ENCODE results near the gene TTLL10.

- no peak for TF ChIP-seq MAZ (IDR thresholded peaks at IDR 0.05; ENCODE audit: borderline replicate concordance, low read depth, low read length)
- no peak for TF ChIP-seq REST (IDR thresholded peaks at IDR 0.05)
- no peak for TF ChIP-seq BCL3 (IDR thresholded peaks at IDR 0.05)
- TF ChIP-seq NFE2L2 (conservative IDR thresholded peaks at IDR 0.05; ENCODE audit: low read length), result no peak
- no peak for TF ChIP-seq E2F6 (IDR thresholded peaks at IDR 0.05; ENCODE audit: borderline replicate concordance, low read depth)
- TF ChIP-seq CTCF (IDR thresholded peaks at IDR 0.05), result no peak
- no peak for TF ChIP-seq KDM5A (IDR thresholded peaks at IDR 0.05)
- TF ChIP-seq CBX2 (IDR thresholded peaks at IDR 0.05; ENCODE audit: borderline replicate concordance, low read depth), result no peak
- no peak for TF ChIP-seq MYC (IDR thresholded peaks at IDR 0.05; ENCODE audit: borderline replicate concordance, low read length)
- no peak for TF ChIP-seq MAFK (IDR thresholded peaks at IDR 0.05; ENCODE audit: partially characterized antibody)
- no peak for TF ChIP-seq RARB (CRISPR knock-in tag; IDR thresholded peaks at IDR 0.05)
Measured at GRCh38 chr1:1171161-1171545, 2.5 kb upstream of the TTLL10 start.
